Left lobe of liver (tissue), 2 donors: ENCODE results near the gene NLGN1. TPM values are rescaled to one million over a fixed set of nuclear protein-coding genes. Genes with fewer than 3 reads are reported as not detected.
A peak's percentile ranks its signal among the peaks of the same experiment; 100 is the strongest.

Experiments
- ATAC-seq: fragments of 200-7000 bp; cut with Tn5 transposase; one replicate; pipeline ENCODE4 v1.9.1; 2020; ENCODE audit warnings: mild to moderate bottlenecking, moderate library complexity
- DNase-seq: peaks from one replicate; pipeline ENCODE4 v3.0.0-alpha.2; 2020; ENCODE audit warnings: low spot score
- total RNA-seq: library from RNA; stranded (reverse); gene quantifications from one replicate; pipeline ENCODE4 v1.2.1, GENCODE V29; 2021
- donor health status: DM: no; HTN: no; CAD: no; lungs with moderate emphysema.
- donor health status: DM: no; HTN: yes; CAD: no.

NLGN1 gene
- total RNA-seq, 1 donor from 2014 or later, result not detected

- ATAC-seq (no peak), DNase-seq (no peak)
Observed at GRCh38 chr3:174243171-174243570, 845.6 kb downstream of the NLGN1 start.

GRCh38 chr3:174247687-174248152 is 850.2 kb downstream of the NLGN1 start:
- ATAC-seq (no peak), DNase-seq (no peak)

GRCh38 chr3:174251681-174252080 is 854.1 kb downstream of the NLGN1 start:
- DNase-seq (no peak), ATAC-seq (no peak)

- no peak for ATAC-seq
Observed at GRCh38 chr3:174253196-174253823, 855.8 kb downstream of the NLGN1 start.

GRCh38 chr3:174253940-174254339 is 856.4 kb downstream of the NLGN1 start:
- no peak for ATAC-seq
- DNase-seq, result no peak

More at GRCh38 chr3:174253196-174253823, 855.8 kb downstream of the NLGN1 start:
- DNase-seq, result no peak

- ATAC-seq (no peak), DNase-seq (no peak)
Observed at GRCh38 chr3:174255454-174255853, 857.9 kb downstream of the NLGN1 start.

GRCh38 chr3:174266476-174266875 is 868.9 kb downstream of the NLGN1 start:
- no peak for ATAC-seq

GRCh38 chr3:174268061-174268460 is 870.5 kb downstream of the NLGN1 start:
- ATAC-seq, result no peak
- no peak for DNase-seq

More at GRCh38 chr3:174266476-174266875, 868.9 kb downstream of the NLGN1 start:
- DNase-seq, result no peak

GRCh38 chr3:174268586-174268985 is 871.0 kb downstream of the NLGN1 start:
- DNase-seq (no peak), ATAC-seq (no peak)

GRCh38 chr3:174270841-174271240 is 873.3 kb downstream of the NLGN1 start:
- DNase-seq (no peak), ATAC-seq (no peak)

GRCh38 chr3:174275336-174275735 is 877.8 kb downstream of the NLGN1 start:
- no peak for DNase-seq
- ATAC-seq, result no peak

GRCh38 chr3:174276826-174277225 is 879.3 kb downstream of the NLGN1 start:
- DNase-seq (no peak), ATAC-seq (no peak)

- DNase-seq (no peak), ATAC-seq (no peak)
Observed at GRCh38 chr3:174278094-174278493, 880.5 kb downstream of the NLGN1 start.

GRCh38 chr3:174280186-174280585 is 882.6 kb downstream of the NLGN1 start:
- ATAC-seq (no peak), DNase-seq (no peak)

GRCh38 chr3:174285242-174285864 is 887.8 kb downstream of the NLGN1 start:
- DNase-seq, result no peak
- no peak for ATAC-seq

- ATAC-seq (no peak), DNase-seq (no peak)
Observed at GRCh38 chr3:174287705-174288104, 890.2 kb downstream of the NLGN1 start.

GRCh38 chr3:174294616-174295015 is 897.1 kb downstream of the NLGN1 start:
- DNase-seq (no peak), ATAC-seq (no peak)

- DNase-seq, result no peak
- no peak for ATAC-seq
Observed at GRCh38 chr3:174295306-174296092, 898.0 kb downstream of the NLGN1 start.

- no peak for DNase-seq
- no peak for ATAC-seq
Observed at GRCh38 chr3:174302746-174303315, 905.3 kb downstream of the NLGN1 start.

- ATAC-seq, result peak; percentile 54
- no peak for DNase-seq
Observed at GRCh38 chr3:174303907-174304560, 906.5 kb downstream of the NLGN1 start.

GRCh38 chr3:174308736-174309135 is 911.2 kb downstream of the NLGN1 start:
- no peak for DNase-seq
- no peak for ATAC-seq
